ENCODE results near the gene SNX6. TPM values are rescaled to one million over a fixed set of nuclear protein-coding genes. Genes with fewer than 3 reads are reported as not detected.

The SNX6 gene
- total and polyA plus RNA-seq, 9 of the 15 experiments (the other 6 are each of a cell fraction or from before 2014, with no cell fraction given) = 34.6 to 111 (median 57.5) TPM

- TF ChIP-seq TFAM (CRISPR knock-in tag; conservative IDR thresholded peaks at IDR 0.05) (no peak), NELFE (IDR thresholded peaks at IDR 0.05; ENCODE audit: insufficient read depth, insufficient read length) (no peak), MXI1 (IDR thresholded peaks at IDR 0.05; ENCODE audit: low read depth, low read length) (no peak), DDX20 (tag; IDR thresholded peaks at IDR 0.05; ENCODE audit: low read depth) (no peak), MAX (CRISPR knock-in tag; IDR thresholded peaks at IDR 0.05) (no peak), PATZ1 (CRISPR knock-in tag; IDR thresholded peaks at IDR 0.05; ENCODE audit: borderline replicate concordance) (no peak), RREB1 (CRISPR knock-in tag; IDR thresholded peaks at IDR 0.05) (no peak), SIN3A (IDR thresholded peaks at IDR 0.05; ENCODE audit: borderline replicate concordance in 2 of 2, control insufficient read depth in 1 of 2, low read depth in 2 of 2, low read length in 2 of 2) (no peak; a peak in 1 of 4 replicates), RB1 (IDR thresholded peaks at IDR 0.05; ENCODE audit: low read depth) (no peak), SP1 (CRISPR knock-in tag; IDR thresholded peaks at IDR 0.05) (no peak), SIN3B (IDR thresholded peaks at IDR 0.05; ENCODE audit: low read depth) (no peak), ZNF609 (CRISPR knock-in tag; IDR thresholded peaks at IDR 0.05; ENCODE audit: borderline replicate concordance) (no peak), ZNF23 (CRISPR knock-in tag; IDR thresholded peaks at IDR 0.05) (no peak)
Observed at GRCh38 chr14:34629657-34630529, at the start of gene SNX6 (continued).

Data from K562 (cell line).